GM23248 (cell line): Measurements from ENCODE around the gene SLC17A7. TPM values are rescaled to one million over a fixed set of nuclear protein-coding genes. Genes with fewer than 3 reads are reported as not detected.

Source experiments
- DNase-seq: peaks from one replicate; pipeline ENCODE4 v3.0.0-alpha.2; 2015
- H2AFZ ChIP-seq: fragments of 200-600 bp; sonication (generic); 2 replicates; pipeline ENCODE4 v1.6.1; 2016; ENCODE audit warnings: antibody characterized with exemption
- H3F3A ChIP-seq: fragments of 200-600 bp; sonication (generic); 2 replicates; pipeline ENCODE4 v1.6.1; 2016; ENCODE audit warnings: mild to moderate bottlenecking, antibody characterized with exemption, mixed run types; ENCODE audit not compliant: insufficient read depth
- H3K27ac ChIP-seq: fragments of 200-600 bp; sonication (generic); 2 replicates; pipeline ENCODE4 v1.5.1; 2016; ENCODE audit warnings: mild to moderate bottlenecking
- H3K27me3 ChIP-seq: fragments of 200-600 bp; sonication (generic); replicated peaks from 2 replicates; pipeline ENCODE4 v1.6.1; 2016; ENCODE audit warnings: mild to moderate bottlenecking; ENCODE audit not compliant: insufficient read depth
- H3K36me3 ChIP-seq: fragments of 200-600 bp; sonication (generic); 2 replicates; pipeline ENCODE4 v1.6.1; 2016; ENCODE audit warnings: low read depth, mild to moderate bottlenecking
- H3K4me1 ChIP-seq: fragments of 200-600 bp; sonication (generic); 2 replicates; pipeline ENCODE4 v1.6.1; 2016; ENCODE audit warnings: mild to moderate bottlenecking; ENCODE audit not compliant: insufficient read depth
- H3K4me2 ChIP-seq: fragments of 200-600 bp; sonication (generic); one replicate; pipeline ENCODE4 v1.6.1; 2016; ENCODE audit warnings: mild to moderate bottlenecking; ENCODE audit not compliant: unreplicated experiment
- H3K4me3 ChIP-seq: fragments of 200-600 bp; sonication (generic); 2 replicates; pipeline ENCODE4 v1.5.1; 2016; ENCODE audit warnings: mild to moderate bottlenecking
- H3K79me2 ChIP-seq: fragments of 200-600 bp; sonication (generic); 2 replicates; pipeline ENCODE4 v1.6.1; 2016; ENCODE audit warnings: mild to moderate bottlenecking; ENCODE audit not compliant: insufficient read depth
- H3K9ac ChIP-seq: fragments of 200-600 bp; sonication (generic); 2 replicates; pipeline ENCODE4 v1.6.1; 2016; ENCODE audit warnings: mild to moderate bottlenecking
- H3K9me2 ChIP-seq: fragments of 200-600 bp; sonication (generic); 2 replicates; pipeline ENCODE4 v1.6.1; 2016; ENCODE audit warnings: mixed run types, mild to moderate bottlenecking, moderate library complexity; ENCODE audit not compliant: insufficient read depth
- H3K9me3 ChIP-seq: fragments of 200-600 bp; sonication (generic); one replicate; pipeline ENCODE4 v1.6.1; 2017; ENCODE audit warnings: low read depth
- H4K20me1 ChIP-seq: fragments of 200-600 bp; sonication (generic); 2 replicates; pipeline ENCODE4 v1.6.0; 2016; ENCODE audit not compliant: insufficient read depth
- EZH2 ChIP-seq: fragments of 200-600 bp; sonication (generic); IDR thresholded peaks from 2 replicates; pipeline ENCODE4 v1.6.1; 2018; ENCODE audit warnings: antibody characterized with exemption, mild to moderate bottlenecking; ENCODE audit not compliant: insufficient read depth, poor library complexity, severe bottlenecking
- EZH2phosphoT487 ChIP-seq: fragments of 200-600 bp; sonication (generic); IDR thresholded peaks from 2 replicates; pipeline ENCODE4 v1.6.1; 2018; ENCODE audit warnings: antibody characterized with exemption, moderate library complexity, mild to moderate bottlenecking, low read depth; ENCODE audit not compliant: insufficient read depth
- WGBS, 2 experiments: methylation state at CpG; one replicate each; pipeline ENCODE4 v1.1.6; 2015 to 2017; ENCODE audit warnings: low lambda C conversion rate in 2 of 2, low coverage in 1 of 2; ENCODE audit errors: missing lambda C conversion rate in 2 of 2; 5-methylcytosine and 5-hydroxymethylcytosine counted together
- in situ Hi-C: fragments of 300-500 bp; cut with MboI; formaldehyde crosslinking; loops from 2 replicates; pipeline ENCODE4 v1.15.0; 2020
- polyA plus RNA-seq: library from polyadenylated mRNA; unstranded; fragments of >200 nt; fragmentation: Nextera tagmentation; extraction: Ambion mirVana; gene quantifications from 2 replicates; pipeline ENCODE4 v1.2.1, GENCODE V29; 2016
- small RNA-seq: library from RNA; depleted of rRNA; stranded (forward); fragments of <200 nt; gene quantifications from one replicate; pipeline ENCODE3, GENCODE V24; 2014; ENCODE audit warnings: low read depth, low replicate concordance
- total RNA-seq: library from RNA; depleted of rRNA; stranded (reverse); fragments of >200 nt; shearing (Covaris generic); gene quantifications from 2 replicates; pipeline ENCODE4 v1.2.3, GENCODE V29; 2014; rRNA removed

SLC17A7 gene
- total and polyA plus RNA-seq, 2 experiments from 2014 or later = not detected

GRCh38 chr19:49383599-49383998 lies 57.7 kb downstream of the SLC17A7 start:
- H3K27ac ChIP-seq = no peak overlapping the region
- H3K9me2 ChIP-seq = no peaks in the 10 kb centered on the region
- H3F3A ChIP-seq = no peaks in the 10 kb centered on the region
- no peaks in the 10 kb centered on the region for H4K20me1 ChIP-seq
- H3K9me3 ChIP-seq = no peaks in the 10 kb centered on the region
- no peak overlapping the region for H3K9ac ChIP-seq
- in situ Hi-C loops = no loop called here
- H3K36me3 ChIP-seq = no peaks in the 10 kb centered on the region
- H3K27me3 ChIP-seq = no peaks in the 10 kb centered on the region; the same call in 1 of the 2 replicates
- WGBS, 2 experiments = 43 to 46% methylated on average over 1 of the region's 1 CpG
- H3K79me2 ChIP-seq = no peaks in the 10 kb centered on the region
- no peak for DNase-seq
- H3K4me2 ChIP-seq = no peak overlapping the region
- no peaks in the 10 kb centered on the region for H3K4me1 ChIP-seq
- no peak overlapping the region for H3K4me3 ChIP-seq
- no peak overlapping the region for H2AFZ ChIP-seq
- TF ChIP-seq EZH2 = no peak
- no peak for TF ChIP-seq EZH2phosphoT487

DNA sequence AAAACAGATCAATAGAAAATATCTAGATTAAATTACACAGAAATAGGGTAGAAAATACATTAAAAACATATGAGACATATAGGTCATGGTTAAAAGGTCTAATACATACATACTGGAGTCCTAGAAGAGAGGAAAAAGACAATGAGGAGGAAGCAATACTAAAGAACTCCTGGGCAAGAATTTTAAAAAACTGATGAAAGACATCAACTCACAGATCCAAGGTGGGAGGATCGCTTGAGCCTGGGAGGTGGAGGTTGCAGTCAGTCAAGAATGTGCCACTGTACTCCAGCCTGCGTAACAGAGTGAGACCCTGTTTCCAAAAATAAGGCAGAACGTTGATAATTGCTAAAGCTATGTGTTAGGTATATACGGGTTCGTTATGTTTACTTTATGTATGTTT lies 58.7 kb downstream of the SLC17A7 start:
- Histone ChIP-seq H3K27me3 (no peaks in the 10 kb centered on the region; the same call in 1 of the 2 replicates), H3K79me2 (no peaks in the 10 kb centered on the region), H3K4me2 (no peak overlapping the region), H4K20me1 (no peaks in the 10 kb centered on the region), H3K9me2 (no peaks in the 10 kb centered on the region), H2AFZ (no peak overlapping the region), H3K9ac (no peak overlapping the region), H3K27ac (no peak overlapping the region), H3F3A (no peaks in the 10 kb centered on the region), H3K36me3 (no peaks in the 10 kb centered on the region), H3K4me1 (no peaks in the 10 kb centered on the region), H3K4me3 (no peak overlapping the region), H3K9me3 (no peaks in the 10 kb centered on the region)
- no peak for DNase-seq
- WGBS, 2 experiments = 55 to 62% methylated on average over 5 of the region's 5 CpGs
- in situ Hi-C loops = no loop called here
- TF ChIP-seq EZH2 (no peak), EZH2phosphoT487 (no peak)

GRCh38 chr19:49380391-49380790 lies 60.9 kb downstream of the SLC17A7 start:
- no peak for DNase-seq
- H3F3A ChIP-seq = no peaks in the 10 kb centered on the region
- H3K36me3 ChIP-seq = no peaks in the 10 kb centered on the region
- no peak overlapping the region for H3K9ac ChIP-seq
- no peaks in the 10 kb centered on the region for H3K79me2 ChIP-seq
- H3K4me2 ChIP-seq = no peak overlapping the region
- no peak overlapping the region for H2AFZ ChIP-seq
- TF ChIP-seq EZH2phosphoT487 (no peak), EZH2 (no peak)
- no peaks in the 10 kb centered on the region; the same call in 1 of the 2 replicates for H3K27me3 ChIP-seq
- H3K9me2 ChIP-seq = no peaks in the 10 kb centered on the region
- H3K4me3 ChIP-seq = no peak overlapping the region
- in situ Hi-C loops = no loop called here
- WGBS, 2 experiments = 63 to 72% methylated on average over 3 of the region's 3 CpGs
- H3K27ac ChIP-seq = no peak overlapping the region
- H3K4me1 ChIP-seq = no peaks in the 10 kb centered on the region
- H3K9me3 ChIP-seq = no peaks in the 10 kb centered on the region
- no peaks in the 10 kb centered on the region for H4K20me1 ChIP-seq

Small RNAs within 50 kb of the gene (small RNA-seq; reads per million reads assigned to genes)
- gene SNORD32A (not detected), gene SNORD33 (not detected), gene SNORD34 (not detected), gene SNORD35A (not detected)

Other genes starting within 250 kb of the SLC17A7 start
- 0.51 TPM in 1 of 2 replicates, not detected in the other for gene SLC6A16, start 116.3 kb downstream of the SLC17A7 start, total RNA-seq
- gene SLC6A16, start 116.3 kb downstream of the SLC17A7 start, polyA plus RNA-seq = 0.40 TPM in 1 of 2 replicates, not detected in the other
- gene CD37, start 106.1 kb downstream of the SLC17A7 start, total RNA-seq = not detected in 2 replicates
- 1.8 and 2.4 TPM in 2 replicates for gene CD37, start 106.1 kb downstream of the SLC17A7 start, polyA plus RNA-seq
- gene TEAD2, start 79.1 kb downstream of the SLC17A7 start, total RNA-seq = 13.9 and 18.7 TPM in 2 replicates
- 7.1 and 7.8 TPM in 2 replicates for gene TEAD2, start 79.1 kb downstream of the SLC17A7 start, polyA plus RNA-seq
- gene DKKL1, start 77.7 kb downstream of the SLC17A7 start, total RNA-seq = 0.63 TPM in 1 of 2 replicates, not detected in the other
- 0.30 TPM in 1 of 2 replicates, not detected in the other for gene DKKL1, start 77.7 kb downstream of the SLC17A7 start, polyA plus RNA-seq
- not detected in 2 replicates for gene KASH5, start 53.3 kb downstream of the SLC17A7 start, total RNA-seq
- gene KASH5, start 53.3 kb downstream of the SLC17A7 start, polyA plus RNA-seq = not detected in 2 replicates
- not detected in 2 replicates for gene PTH2, start 18.1 kb downstream of the SLC17A7 start, total RNA-seq
- gene PTH2, start 18.1 kb downstream of the SLC17A7 start, polyA plus RNA-seq = not detected in 2 replicates
- gene GFY, start 16.1 kb downstream of the SLC17A7 start, total RNA-seq = not detected in 2 replicates
- gene GFY, start 16.1 kb downstream of the SLC17A7 start, polyA plus RNA-seq = not detected in 2 replicates
- gene PIH1D1, start 10.3 kb upstream of the SLC17A7 start, total RNA-seq = 68.0 and 90.2 TPM in 2 replicates
- 73.5 and 79.9 TPM in 2 replicates for gene PIH1D1, start 10.3 kb upstream of the SLC17A7 start, polyA plus RNA-seq
- gene ALDH16A1, start 11.7 kb upstream of the SLC17A7 start, total RNA-seq = 30.4 and 43.8 TPM in 2 replicates
- 9.0 and 9.4 TPM in 2 replicates for gene ALDH16A1, start 11.7 kb upstream of the SLC17A7 start, polyA plus RNA-seq
- 1.3 and 1.6 TPM in 2 replicates for gene FLT3LG, start 32.7 kb upstream of the SLC17A7 start, total RNA-seq
- gene FLT3LG, start 32.7 kb upstream of the SLC17A7 start, polyA plus RNA-seq = 4.6 and 5.7 TPM in 2 replicates
- 1,590 and 2,272 TPM in 2 replicates for gene RPL13A, start 46.1 kb upstream of the SLC17A7 start, total RNA-seq
- gene RPL13A, start 46.1 kb upstream of the SLC17A7 start, polyA plus RNA-seq = 893 and 894 TPM in 2 replicates
- gene RPS11, start 54.9 kb upstream of the SLC17A7 start, total RNA-seq = 1,666 and 2,372 TPM in 2 replicates
- gene RPS11, start 54.9 kb upstream of the SLC17A7 start, polyA plus RNA-seq = 813 and 832 TPM in 2 replicates
- gene FCGRT, start 71.1 kb upstream of the SLC17A7 start, total RNA-seq = 65.4 and 75.3 TPM in 2 replicates
- 89.9 and 98.4 TPM in 2 replicates for gene FCGRT, start 71.1 kb upstream of the SLC17A7 start, polyA plus RNA-seq
- 570 and 656 TPM in 2 replicates for gene RCN3, start 86.5 kb upstream of the SLC17A7 start, total RNA-seq
- 779 and 813 TPM in 2 replicates for gene RCN3, start 86.5 kb upstream of the SLC17A7 start, polyA plus RNA-seq
- gene NOSIP, start 139.0 kb upstream of the SLC17A7 start, total RNA-seq = 46.0 and 53.2 TPM in 2 replicates
- gene NOSIP, start 139.0 kb upstream of the SLC17A7 start, polyA plus RNA-seq = 78.7 and 84.3 TPM in 2 replicates
- gene PRRG2, start 139.8 kb upstream of the SLC17A7 start, total RNA-seq = not detected in 2 replicates
- gene PRRG2, start 139.8 kb upstream of the SLC17A7 start, polyA plus RNA-seq = 0.13 and 0.18 TPM in 2 replicates
- gene PRR12, start 149.7 kb upstream of the SLC17A7 start, total RNA-seq = 2.7 and 2.9 TPM in 2 replicates
- gene PRR12, start 149.7 kb upstream of the SLC17A7 start, polyA plus RNA-seq = 0.85 and 0.86 TPM in 2 replicates
- 61.0 and 116 TPM in 2 replicates for gene RRAS, start 198.6 kb upstream of the SLC17A7 start, total RNA-seq
- gene RRAS, start 198.6 kb upstream of the SLC17A7 start, polyA plus RNA-seq = 337 and 347 TPM in 2 replicates
- gene SCAF1, start 200.7 kb upstream of the SLC17A7 start, total RNA-seq = 18.6 and 28.7 TPM in 2 replicates
- 8.4 and 8.5 TPM in 2 replicates for gene SCAF1, start 200.7 kb upstream of the SLC17A7 start, polyA plus RNA-seq
- 50.0 and 55.6 TPM in 2 replicates for gene IRF3, start 224.3 kb upstream of the SLC17A7 start, total RNA-seq
- 28.6 and 28.8 TPM in 2 replicates for gene IRF3, start 224.3 kb upstream of the SLC17A7 start, polyA plus RNA-seq
- 4.3 and 9.5 TPM in 2 replicates for gene BCL2L12, start 224.4 kb upstream of the SLC17A7 start, total RNA-seq
- 16.6 and 16.7 TPM in 2 replicates for gene BCL2L12, start 224.4 kb upstream of the SLC17A7 start, polyA plus RNA-seq
- 192 and 225 TPM in 2 replicates for gene PRMT1, start 235.7 kb upstream of the SLC17A7 start, total RNA-seq
- 164 and 173 TPM in 2 replicates for gene PRMT1, start 235.7 kb upstream of the SLC17A7 start, polyA plus RNA-seq
- gene ADM5, start 248.1 kb upstream of the SLC17A7 start, total RNA-seq = 0.25 TPM in 1 of 2 replicates, not detected in the other
- 0.10 TPM in 1 of 2 replicates, not detected in the other for gene ADM5, start 248.1 kb upstream of the SLC17A7 start, polyA plus RNA-seq
- 11.7 and 16.6 TPM in 2 replicates for gene CPT1C, start 249.6 kb upstream of the SLC17A7 start, total RNA-seq
- gene CPT1C, start 249.6 kb upstream of the SLC17A7 start, polyA plus RNA-seq = 14.3 and 16.8 TPM in 2 replicates